ENCODE measurements around the gene TMEM117.

Gene TMEM117

GRCh38 chr12:43964033-43964432 is 128.2 kb downstream of the TMEM117 start:
- no peak for DNase-seq (ENCODE audit: low spot score)

GRCh38 chr12:43964961-43965360 is 129.1 kb downstream of the TMEM117 start:
- no peak for DNase-seq (ENCODE audit: low spot score)

GRCh38 chr12:43965899-43966298 is 130.0 kb downstream of the TMEM117 start:
- no peak for DNase-seq (ENCODE audit: low spot score)

GRCh38 chr12:43968736-43969135 is 132.9 kb downstream of the TMEM117 start:
- DNase-seq (ENCODE audit: low spot score) = no peak

- no peak for DNase-seq (ENCODE audit: low spot score)
These were observed 134.0 kb downstream of the TMEM117 start for GRCh38 chr12:43969882-43970281.

- DNase-seq (ENCODE audit: low spot score) = no peak
These were observed 137.5 kb downstream of the TMEM117 start for GRCh38 chr12:43973385-43973784.

GRCh38 chr12:43973993-43974392 is 138.1 kb downstream of the TMEM117 start:
- no peak for DNase-seq (ENCODE audit: low spot score)

- DNase-seq (ENCODE audit: low spot score) = no peak
These were observed 140.1 kb downstream of the TMEM117 start for GRCh38 chr12:43976027-43976426.

GRCh38 chr12:43978556-43978955 is 142.7 kb downstream of the TMEM117 start:
- DNase-seq (ENCODE audit: low spot score) = no peak

- no peak for DNase-seq (ENCODE audit: low spot score)
These were observed 143.6 kb downstream of the TMEM117 start for GRCh38 chr12:43979450-43979849.

- no peak for DNase-seq (ENCODE audit: low spot score)
These were observed 144.8 kb downstream of the TMEM117 start for GRCh38 chr12:43980627-43981191.

GRCh38 chr12:43981726-43982125 is 145.8 kb downstream of the TMEM117 start:
- DNase-seq (ENCODE audit: low spot score) = no peak

- no peak for DNase-seq (ENCODE audit: low spot score)
These were observed 146.7 kb downstream of the TMEM117 start for GRCh38 chr12:43982544-43982943.

- DNase-seq (ENCODE audit: low spot score) = no peak
These were observed 153.1 kb downstream of the TMEM117 start for GRCh38 chr12:43988838-43989560.

- no peak for DNase-seq (ENCODE audit: low spot score)
These were observed 157.0 kb downstream of the TMEM117 start for GRCh38 chr12:43992856-43993255.

GRCh38 chr12:44000309-44000952 is 164.6 kb downstream of the TMEM117 start:
- peak; percentile 19 for DNase-seq (ENCODE audit: low spot score)

GRCh38 chr12:44002607-44003006 is 166.7 kb downstream of the TMEM117 start:
- DNase-seq (ENCODE audit: low spot score) = no peak

- DNase-seq (ENCODE audit: low spot score) = no peak
These were observed 167.8 kb downstream of the TMEM117 start for GRCh38 chr12:44003721-44004120.

- DNase-seq (ENCODE audit: low spot score) = peak; percentile 7
These were observed 179.6 kb downstream of the TMEM117 start for GRCh38 chr12:44015333-44015941.

- no peak for DNase-seq (ENCODE audit: low spot score)
These were observed 181.3 kb downstream of the TMEM117 start for GRCh38 chr12:44017216-44017615.

GRCh38 chr12:44019118-44019517 is 183.2 kb downstream of the TMEM117 start:
- DNase-seq (ENCODE audit: low spot score) = no peak

GRCh38 chr12:44020555-44020954 is 184.7 kb downstream of the TMEM117 start:
- no peak for DNase-seq (ENCODE audit: low spot score)

GRCh38 chr12:44021471-44021971 is 185.6 kb downstream of the TMEM117 start:
- no peak for DNase-seq (ENCODE audit: low spot score)

Measured in hepatic stellate cell (primary cell).